ENCODE results near the gene MEST. TPM values are rescaled to one million over a fixed set of nuclear protein-coding genes. Genes with fewer than 3 reads are reported as not detected.
A peak's percentile ranks its signal among the peaks of the same experiment; 100 is the strongest.

The MEST gene
- total RNA-seq, 1 experiment from 2014 or later: 49.5 TPM

GRCh38 chr7:130485734-130486113, 6.2 kb upstream of the MEST start:
- Histone ChIP-seq H2AFZ (ENCODE audit: low read depth, low read length, poor library complexity, severe bottlenecking) (peak overlapping the region; percentile 2), H3K4me1 (ENCODE audit: control insufficient read depth in 1 of 2, insufficient read depth in 2 of 2, low read length in 2 of 2) (peaks cover 0 to 20% of the 10 kb centered on the region in 2 experiments; a peak in 1 of 4 replicates), H3K36me3 (ENCODE audit: control insufficient read depth in 1 of 2, insufficient read depth in 2 of 2, low read length in 2 of 2) (no peaks in the 10 kb centered on the region), H3K9me2 (ENCODE audit: insufficient read depth) (no peaks in the 10 kb centered on the region), H3K27me3 (ENCODE audit: insufficient read depth, low read length) (no peaks in the 10 kb centered on the region), H3K4me2 (ENCODE audit: low read length) (peak overlapping the region; percentile 74), H3K27ac (ENCODE audit: low read depth, low read length) (no peak overlapping the region), H4K20me1 (ENCODE audit: insufficient read depth) (no peaks in the 10 kb centered on the region), H3K9me3 (ENCODE audit: control insufficient read depth in 1 of 2, insufficient read depth in 1 of 2, low read depth in 1 of 2, low read length in 2 of 2) (no peaks in the 10 kb centered on the region), H3K4me3 (replicated peaks in 1 of 2; ENCODE audit: low read depth in 1 of 2, low read length in 2 of 2) (peak overlapping the region; percentile 53 to 62), H3K79me2 (ENCODE audit: insufficient read depth, low read length) (peaks cover 38% of the 10 kb centered on the region), H3K9ac (ENCODE audit: low read length) (0 out of 2 replicates have a peak overlapping the region, but pooled peaks have one; percentile 62)
- intact Hi-C loops (cut with micrococcal nuclease): loop anchor here (5.0 to 10.0 kb wide), 2 partner anchors 211 to 413 kb away; partner anchors contain the start of gene KLHDC10
- ChIA-PET CTCF (no interaction called here), POLR2A (no interaction called here), RAD21 (ENCODE audit: low non-redundant PET in 1 of 2, low total read pairs in 2 of 2, uncharacterized antibody in 2 of 2, unreplicated experiment in 2 of 2) (no interaction called here)
- TF ChIP-seq EGR1 (IDR thresholded peaks at IDR 0.05; ENCODE audit: low read depth) (no peak), CEBPB (IDR thresholded peaks at IDR 0.05; ENCODE audit: low read depth) (peak; percentile 62; the same call in 1 of the 2 replicates)
- BruUV-seq (replicated peaks): no TSS peak
- peak; percentile 20 for ATAC-seq
- DNase-seq (ENCODE audit: low read depth, low spot score): no peak

- peak overlapping the region; percentile 62 for H3K9ac ChIP-seq (ENCODE audit: low read length)
- intact Hi-C loops (cut with micrococcal nuclease): loop anchor here (5.0 to 10.0 kb wide), 2 partner anchors 212 to 414 kb away; partner anchors contain the start of gene KLHDC10
- ChIA-PET CTCF (no interaction called here), RAD21 (ENCODE audit: low non-redundant PET in 1 of 2, low total read pairs in 2 of 2, uncharacterized antibody in 2 of 2, unreplicated experiment in 2 of 2) (no interaction called here), POLR2A (no interaction called here)
- peak overlapping the region; percentile 61 for H3K27ac ChIP-seq (ENCODE audit: low read depth, low read length)
- peak overlapping the region; percentile 53 to 62 for H3K4me3 ChIP-seq (replicated peaks in 1 of 2; ENCODE audit: low read depth in 1 of 2, low read length in 2 of 2)
- no peaks in the 10 kb centered on the region for H3K9me3 ChIP-seq (ENCODE audit: control insufficient read depth in 1 of 2, insufficient read depth in 1 of 2, low read depth in 1 of 2, low read length in 2 of 2)
- peaks cover 0 to 20% of the 10 kb centered on the region in 2 experiments; a peak in 1 of 4 replicates for H3K4me1 ChIP-seq (ENCODE audit: control insufficient read depth in 1 of 2, insufficient read depth in 2 of 2, low read length in 2 of 2)
- no peaks in the 10 kb centered on the region for H4K20me1 ChIP-seq (ENCODE audit: insufficient read depth)
- H3K79me2 ChIP-seq (ENCODE audit: insufficient read depth, low read length): peaks cover 39% of the 10 kb centered on the region
- no peaks in the 10 kb centered on the region for H3K36me3 ChIP-seq (ENCODE audit: control insufficient read depth in 1 of 2, insufficient read depth in 2 of 2, low read length in 2 of 2)
- peak overlapping the region; percentile 74 for H3K4me2 ChIP-seq (ENCODE audit: low read length)
- H2AFZ ChIP-seq (ENCODE audit: low read depth, low read length, poor library complexity, severe bottlenecking): peak overlapping the region; percentile 2
- ATAC-seq (peak; percentile 93), DNase-seq (ENCODE audit: low read depth, low spot score) (peak; percentile 78)
- H3K9me2 ChIP-seq (ENCODE audit: insufficient read depth): no peaks in the 10 kb centered on the region
- TSS peak; percentile 49 for BruUV-seq (replicated peaks)
- no peaks in the 10 kb centered on the region for H3K27me3 ChIP-seq (ENCODE audit: insufficient read depth, low read length)
- TF ChIP-seq ZNF274 (IDR thresholded peaks at IDR 0.05; ENCODE audit: low read depth, low read length) (no peak), JUND (IDR thresholded peaks at IDR 0.05) (no peak), ZFX (IDR thresholded peaks at IDR 0.05) (peak; percentile 39; the same call in 1 of the 2 replicates), FOSL1 (IDR thresholded peaks at IDR 0.05; ENCODE audit: low read depth) (no peak), POLR2A (IDR thresholded peaks at IDR 0.05; ENCODE audit: borderline replicate concordance, extremely low read depth, insufficient read depth, insufficient read length) (no peak), YY1 (IDR thresholded peaks at IDR 0.05; ENCODE audit: extremely low read depth, insufficient replicate concordance, low read depth, low read length) (peak; percentile 81), EZH2phosphoT487 (IDR thresholded peaks at IDR 0.05; ENCODE audit: borderline replicate concordance) (no peak), RAD21 (IDR thresholded peaks at IDR 0.05; ENCODE audit: low read depth) (peak; percentile 65), TCF7L2 (IDR thresholded peaks at IDR 0.05; ENCODE audit: borderline replicate concordance, extremely low read depth, insufficient read depth, insufficient read length) (peak; percentile 11), SIN3A (IDR thresholded peaks at IDR 0.05; ENCODE audit: low read depth) (no peak; the same call in 1 of the 2 replicates), ZBTB33 (IDR thresholded peaks at IDR 0.05; ENCODE audit: extremely low read depth, insufficient replicate concordance, low read length) (no peak), REST (IDR thresholded peaks at IDR 0.05; ENCODE audit: low read depth) (no peak), CEBPB (IDR thresholded peaks at IDR 0.05; ENCODE audit: low read depth) (no peak)
Observed at GRCh38 chr7:130486114-130486953, 5.6 kb upstream of the MEST start.

Measured in HCT116 (cell line).